AG09309 (cell line): ENCODE results near the gene CCDC27.
"Not testable (repeated sequence)": the region's sequence is repeated elsewhere in the genome, so short reads cannot be mapped to it uniquely, and the experiment has no call there.

ENCODE experiments used
- DNase-seq: peaks from one replicate; pipeline ENCODE4 v3.0.0-alpha.2; 2010; ENCODE audit warnings: low read depth
- H3K4me3 ChIP-seq: 2 replicates; pipeline ENCODE4 v1.5.1; 2011; ENCODE audit warnings: mild to moderate bottlenecking, low read depth, low read length, moderate library complexity; ENCODE audit not compliant: control insufficient read depth
- CTCF ChIP-seq: IDR thresholded peaks from 2 replicates; pipeline ENCODE4 v1.5.1; 2011; ENCODE audit warnings: mild to moderate bottlenecking, low read depth, low read length, inconsistent platforms; ENCODE audit not compliant: insufficient read depth, control insufficient read depth; ENCODE audit errors: missing control alignments

CCDC27 gene

GRCh38 chr1:3790500-3790923, 38.3 kb downstream of the CCDC27 start:
- DNase-seq, result no peak
- H3K4me3 ChIP-seq, result no peak overlapping the region
- no peak for TF ChIP-seq CTCF

GRCh38 chr1:3790952-3791351, 38.7 kb downstream of the CCDC27 start:
- no peak for DNase-seq
- TF ChIP-seq CTCF, result no peak
- no peak overlapping the region for H3K4me3 ChIP-seq

GRCh38 chr1:3795453-3796214, 43.4 kb downstream of the CCDC27 start:
- no peak for DNase-seq
- H3K4me3 ChIP-seq, result peak overlapping the region; percentile 53
- no peak for TF ChIP-seq CTCF

GRCh38 chr1:3796215-3797061, 44.2 kb downstream of the CCDC27 start, which contains the start of gene LRRC47:
Gene LRRC47, minus strand, starts transcription at chr1:3796498. Its CDS starts 22 bp downstream, at chr1:3796476.
- no peak for TF ChIP-seq CTCF
- H3K4me3 ChIP-seq, result peak within 1 kb of the TSS; percentile 53
- peak; percentile 33 for DNase-seq

GRCh38 chr1:3799976-3800685, 47.9 kb downstream of the CCDC27 start:
- no peak for TF ChIP-seq CTCF
- DNase-seq, result no peak
- no peak overlapping the region for H3K4me3 ChIP-seq

- not testable (repeated sequence) for DNase-seq, H3K4me3 ChIP-seq
Observed at GRCh38 chr1:3800795-3801194, 48.5 kb downstream of the CCDC27 start.
